Glutamatergic neuron (in vitro differentiated cells): ENCODE data around the gene AKR7A2. TPM values are rescaled to one million over a fixed set of nuclear protein-coding genes. Genes with fewer than 3 reads are reported as not detected.

Experiments used
- DNase-seq: peaks from one replicate; pipeline ENCODE4 v3.0.0; 2022
- H3K27ac Mint-ChIP-seq: one replicate; pipeline ENCODE4 v1.8.0; 2020; ENCODE audit warnings: mild to moderate bottlenecking, mixed read lengths, inconsistent platforms; ENCODE audit not compliant: unreplicated experiment
- H3K27me3 Mint-ChIP-seq: one replicate; pipeline ENCODE4 v1.8.0; 2020; ENCODE audit warnings: mild to moderate bottlenecking, moderate library complexity, mixed read lengths, inconsistent platforms; ENCODE audit not compliant: unreplicated experiment
- H3K36me3 Mint-ChIP-seq: one replicate; pipeline ENCODE4 v1.8.0; 2020; ENCODE audit warnings: mild to moderate bottlenecking, mixed read lengths, inconsistent platforms; ENCODE audit not compliant: unreplicated experiment
- H3K4me1 Mint-ChIP-seq: one replicate; pipeline ENCODE4 v1.8.0; 2020; ENCODE audit warnings: mild to moderate bottlenecking, low read depth, mixed read lengths, inconsistent platforms; ENCODE audit not compliant: unreplicated experiment
- H3K4me3 Mint-ChIP-seq: one replicate; pipeline ENCODE4 v1.8.0; 2020; ENCODE audit warnings: mild to moderate bottlenecking, mixed read lengths, inconsistent platforms; ENCODE audit not compliant: unreplicated experiment
- H3K9me3 Mint-ChIP-seq: one replicate; pipeline ENCODE4 v1.8.0; 2020; ENCODE audit warnings: mild to moderate bottlenecking, moderate library complexity, mixed read lengths, inconsistent platforms; ENCODE audit not compliant: unreplicated experiment
- CTCF ChIP-seq: fragments of 200-600 bp; sonication (generic); IDR thresholded peaks from one replicate; pipeline ENCODE4 v1.5.0; 2021; ENCODE audit not compliant: partially characterized antibody, unreplicated experiment
- total RNA-seq: library from RNA; stranded (reverse); fragmentation: NEBNext Ultra II Directional; extraction: Animal tissue kit (Norgen Biotek cat#: 25700); gene quantifications from one replicate; pipeline ENCODE4 v1.2.1, GENCODE V29; 2021; ENCODE audit not compliant: unreplicated experiment

The AKR7A2 gene
- total RNA-seq, 1 donor from 2014 or later, result 35.7 TPM

GRCh38 chr1:19337289-19337688, 25.3 kb upstream of the AKR7A2 start:
- Mint-ChIP-seq H3K27me3 (peaks cover 9% of the 10 kb centered on the region), H3K27ac (no peak overlapping the region), H3K36me3 (no peaks in the 10 kb centered on the region), H3K4me3 (no peak overlapping the region), H3K9me3 (peaks cover 18% of the 10 kb centered on the region), H3K4me1 (peaks cover 16% of the 10 kb centered on the region)
- DNase-seq, result no peak
- TF ChIP-seq CTCF, result no peak

GRCh38 chr1:19336543-19336942, 24.6 kb upstream of the AKR7A2 start:
- peak overlapping the region; percentile 33 for H3K27ac Mint-ChIP-seq
- no peak for DNase-seq
- peaks cover 10% of the 10 kb centered on the region for H3K27me3 Mint-ChIP-seq
- TF ChIP-seq CTCF, result no peak
- no peaks in the 10 kb centered on the region for H3K36me3 Mint-ChIP-seq
- H3K4me3 Mint-ChIP-seq, result no peak overlapping the region
- peaks cover 18% of the 10 kb centered on the region for H3K4me1 Mint-ChIP-seq
- H3K9me3 Mint-ChIP-seq, result peaks cover 18% of the 10 kb centered on the region

GRCh38 chr1:19333587-19334354, 21.8 kb upstream of the AKR7A2 start:
- Mint-ChIP-seq H3K9me3 (peaks cover 21% of the 10 kb centered on the region), H3K36me3 (peaks cover 4% of the 10 kb centered on the region), H3K27ac (no peak overlapping the region), H3K27me3 (peaks cover 7% of the 10 kb centered on the region), H3K4me1 (peaks cover 15% of the 10 kb centered on the region), H3K4me3 (no peak overlapping the region)
- DNase-seq, result no peak
- no peak for TF ChIP-seq CTCF

- H3K4me1 Mint-ChIP-seq, result peaks cover 8% of the 10 kb centered on the region
- H3K36me3 Mint-ChIP-seq, result peaks cover 4% of the 10 kb centered on the region
- peaks cover 17% of the 10 kb centered on the region for H3K9me3 Mint-ChIP-seq
- DNase-seq, result no peak
- no peak for TF ChIP-seq CTCF
- no peak overlapping the region for H3K27ac Mint-ChIP-seq
- H3K27me3 Mint-ChIP-seq, result peaks cover 6% of the 10 kb centered on the region
- no peak overlapping the region for H3K4me3 Mint-ChIP-seq
Measured at GRCh38 chr1:19332832-19333231, 20.9 kb upstream of the AKR7A2 start.

- Mint-ChIP-seq H3K36me3 (peaks cover 4% of the 10 kb centered on the region), H3K9me3 (peaks cover 14% of the 10 kb centered on the region), H3K4me1 (peaks cover 12% of the 10 kb centered on the region), H3K27me3 (peaks cover 3% of the 10 kb centered on the region), H3K27ac (no peak overlapping the region), H3K4me3 (no peak overlapping the region)
- no peak for TF ChIP-seq CTCF
- no peak for DNase-seq
Measured at GRCh38 chr1:19331262-19331878, 19.4 kb upstream of the AKR7A2 start.
